ENCODE data around the gene ZDHHC18.

GRCh38 chr1:26828411-26828991, 2.0 kb downstream of the ZDHHC18 start:
- TF ChIP-seq CTCF (IDR thresholded peaks at IDR 0.05; ENCODE audit: insufficient read depth, low read depth, low read length) (no peak), EZH2 (IDR thresholded peaks at IDR 0.05; ENCODE audit: insufficient read depth, low read length) (no peak)
